K562 (cell line): ENCODE data around the gene NDOR1. TPM values are rescaled to one million over a fixed set of nuclear protein-coding genes. Genes with fewer than 3 reads are reported as not detected.

ENCODE experiments used
- ARID3A ChIP-seq: IDR thresholded peaks from 2 replicates; pipeline ENCODE4 v1.6.1; 2012; ENCODE audit warnings: low read depth, low read length, improper control_type of control experiment, borderline replicate concordance
- MEF2D ChIP-seq: conservative IDR thresholded peaks from 2 replicates; pipeline ENCODE4 v1.6.1; 2016; ENCODE audit warnings: low read depth, missing genetic modification characterization, missing compliant biosample characterization
- MYC ChIP-seq, 2 experiments: fragments of 250-450 bp in 1 of 2; sonication (Bioruptor Pico) in 1 of 2; IDR thresholded peaks; 2 replicates each; pipeline versions ENCODE4 v1.5.1 to v1.6.1; 2012 to 2021; ENCODE audit warnings: low read depth in 2 of 2, borderline replicate concordance in 1 of 2, improper control_type of control experiment in 1 of 2, low read length in 1 of 2, mild to moderate bottlenecking in 1 of 2, moderate library complexity in 1 of 2
- RBBP5 ChIP-seq: fragments of 200-600 bp; sonication (generic); IDR thresholded peaks from 2 replicates; pipeline ENCODE4 v1.6.1; 2012; ENCODE audit warnings: borderline replicate concordance, mild to moderate bottlenecking, low read length, control low read depth, inconsistent platforms; ENCODE audit not compliant: insufficient read depth, poor library complexity, severe bottlenecking
- RBFOX2 ChIP-seq: fragments of 200-400 bp; formaldehyde crosslinking; IDR thresholded peaks from 2 replicates; pipeline ENCODE4 v1.6.1; 2017; ENCODE audit warnings: low read depth, mild to moderate bottlenecking, low read length, moderate library complexity
- RBM22 ChIP-seq: fragments of 200-400 bp; formaldehyde crosslinking; IDR thresholded peaks from 2 replicates; pipeline ENCODE4 v1.6.1; 2018; ENCODE audit warnings: low read length, low read depth; ENCODE audit not compliant: poor library complexity, severe bottlenecking
- RERE ChIP-seq: sonication (generic); formaldehyde crosslinking; IDR thresholded peaks from 2 replicates; pipeline ENCODE4 v1.8.0; 2023; ENCODE audit warnings: missing genetic modification reagents, mild to moderate bottlenecking, borderline replicate concordance
- SETDB1 ChIP-seq: IDR thresholded peaks from one replicate; pipeline ENCODE4 v1.6.1; 2012; ENCODE audit warnings: low read length, control low read depth, inconsistent platforms
- TBP ChIP-seq: optimal IDR thresholded peaks from 2 replicates; pipeline ENCODE3; 2011; ENCODE audit warnings: low read depth, low read length, improper control_type of control experiment
- ZHX1 ChIP-seq: fragments of 150-350 bp; conservative IDR thresholded peaks from 2 replicates; pipeline ENCODE4 v1.6.1; 2014; ENCODE audit warnings: low read length
- ZNF253 ChIP-seq: fragments of 250-450 bp; sonication (Bioruptor Pico); conservative IDR thresholded peaks from 2 replicates; pipeline ENCODE4 v1.6.1; 2021; ENCODE audit warnings: mild to moderate bottlenecking
- ZNF398 ChIP-seq: fragments of 250-450 bp; sonication (Bioruptor Pico); IDR thresholded peaks from 2 replicates; pipeline ENCODE4 v1.8.0; 2021; ENCODE audit warnings: moderate library complexity, mild to moderate bottlenecking, inconsistent platforms
- ZNF57 ChIP-seq: fragments of 450-650 bp; formaldehyde crosslinking; IDR thresholded peaks from 2 replicates; pipeline ENCODE4 v1.4.0; 2020; ENCODE audit warnings: mild to moderate bottlenecking, moderate library complexity
- polyA plus RNA-seq, 8 experiments: library from polyadenylated mRNA; depleted of rRNA in 4 of 8; stranded (reverse) in 5 of 8; unstranded in 3 of 8; fragments of >200 nt; fragmentation: Nextera tagmentation in 2 of 8; fragmentation: Illumina TruSeq in 1 of 8; extraction: Ambion mirVana in 2 of 8; extraction: Trizol in 1 of 8; gene quantifications; 2 replicates each; pipeline versions ENCODE4 v1.2.1 to v1.2.3, GENCODE V29; 2011 to 2014; ENCODE audit warnings: inconsistent platforms in 1 of 8, missing spikeins in 1 of 8
- total RNA-seq, 7 experiments: library from RNA; depleted of rRNA in 6 of 7; stranded (reverse); fragments of >200 nt in 6 of 7; fragmentation: Illumina TruSeq in 2 of 7; extraction: Trizol in 2 of 7; gene quantifications; 2 replicates each; pipeline versions ENCODE4 v1.2.1 to v1.2.3, GENCODE V29; 2011 to 2021; ENCODE audit warnings: low replicate concordance in 1 of 7

NDOR1 gene
- total and polyA plus RNA-seq, 9 of the 15 experiments (the other 6 are each of a cell fraction or from before 2014, with no cell fraction given) = 0.06 to 36.9 (median 6.9) TPM

- TF ChIP-seq RERE (CRISPR knock-in tag) (0 out of 2 replicates have a peak, but pooled peaks have one; percentile 66), MEF2D (tag) (no peak), SETDB1 (no peak), ARID3A (no peak), RBM22 (no peak), TBP (no peak), ZNF398 (CRISPR knock-in tag) (no peak), ZHX1 (no peak), MYC (IDR thresholded peaks at IDR 0.05; ENCODE audit: low read depth, low read length) (no peak), MYC (CRISPR knock-in tag; IDR thresholded peaks at IDR 0.05; ENCODE audit: borderline replicate concordance, low read depth) (no peak), RBFOX2 (no peak), RBBP5 (no peak), ZNF57 (CRISPR knock-in tag) (no peak), ZNF253 (CRISPR knock-in tag) (no peak)
Observed at GRCh38 chr9:137176302-137177182, 29.0 kb upstream of the NDOR1 start (continued).
